HCT116 (cell line): ENCODE measurements around the gene THBS3. TPM values are rescaled to one million over a fixed set of nuclear protein-coding genes. Genes with fewer than 3 reads are reported as not detected.
"Not testable (repeated sequence)": the region's sequence is repeated elsewhere in the genome, so short reads cannot be mapped to it uniquely, and the experiment has no call there.

ENCODE experiments used
- ATAC-seq: fragments of 200-7000 bp; cut with Tn5 transposase; 2 replicates; pipeline ENCODE4 v1.9.1; 2020; ENCODE audit warnings: mild to moderate bottlenecking, moderate library complexity
- BruUV-seq: library from RNA; stranded (reverse); fragments of 400-500 nt; replicated peaks from 2 replicates; lab custom pipeline; 2021; lab: Mats Ljungman, UMichigan
- CTCF ChIA-PET: fragments of 300-600 bp; sonication (Branson Sonifier 250); formaldehyde crosslinking; loops from one replicate; lab custom pipeline; 2021; ENCODE audit warnings: antibody characterized with exemption; lab: Charles Lee
- POLR2A ChIA-PET: fragments of 300-600, 350-600 bp; sonication (Branson Sonifier 250); formaldehyde crosslinking; loops from one replicate; lab custom pipeline; 2021; ENCODE audit warnings: antibody characterized with exemption; lab: Charles Lee
- RAD21 ChIA-PET, 2 experiments: fragments of 300-600 bp; sonication (Branson Sonifier 250); formaldehyde crosslinking; loops; one replicate each; lab custom pipeline; 2023; ENCODE audit warnings: low total read pairs in 2 of 2; ENCODE audit not compliant: uncharacterized antibody in 2 of 2, unreplicated experiment in 2 of 2, low non-redundant PET in 1 of 2; lab: Charles Lee
- DNase-seq: peaks from one replicate; pipeline ENCODE4 v3.0.0-alpha.2; 2010; ENCODE audit warnings: low read depth, low spot score
- H2AFZ ChIP-seq: fragments of 200-600 bp; shearing (Covaris generic), sonication (generic); 2 replicates; pipeline ENCODE4 v1.6.1; 2017; ENCODE audit warnings: low read depth, mixed run types, mixed read lengths, antibody characterized with exemption, low read length; ENCODE audit not compliant: poor library complexity, severe bottlenecking
- H3K27ac ChIP-seq: 2 replicates; pipeline ENCODE4 v1.5.1; 2012; ENCODE audit warnings: low read depth, low read length
- H3K27me3 ChIP-seq: fragments of 200-600 bp; sonication (generic); 2 replicates; pipeline ENCODE4 v1.6.1; 2016; ENCODE audit warnings: mixed run types, low read length, mixed read lengths; ENCODE audit not compliant: insufficient read depth
- H3K36me3 ChIP-seq, 2 experiments: fragments of 200-500 bp in 1 of 2; fragments of 200-600 bp in 1 of 2; sonication (Bioruptor generic) in 1 of 2; sonication (generic) in 1 of 2; 2 replicates each; pipeline versions ENCODE4 v1.5.1 to v1.6.1; 2014 to 2016; ENCODE audit warnings: low read length in 2 of 2, inconsistent platforms in 1 of 2, mixed read lengths in 1 of 2, mixed run types in 1 of 2; ENCODE audit not compliant: insufficient read depth in 2 of 2, control insufficient read depth in 1 of 2
- H3K4me1 ChIP-seq, 2 experiments: fragments of 200-600 bp in 1 of 2; sonication (generic) in 1 of 2; 2 replicates each; pipeline versions ENCODE4 v1.5.1 to v1.6.1; 2012 to 2017; ENCODE audit warnings: low read length in 2 of 2, inconsistent platforms in 1 of 2, mild to moderate bottlenecking in 1 of 2, mixed read lengths in 1 of 2, mixed run types in 1 of 2, moderate library complexity in 1 of 2; ENCODE audit not compliant: insufficient read depth in 2 of 2, control insufficient read depth in 1 of 2
- H3K4me2 ChIP-seq: fragments of 200-600 bp; sonication (generic); 2 replicates; pipeline ENCODE4 v1.6.1; 2017; ENCODE audit warnings: mixed run types, low read length, mixed read lengths
- H3K4me3 ChIP-seq, 2 experiments: fragments of 200-600 bp in 1 of 2; sonication (generic) in 1 of 2; replicated peaks in 1 of 2; 2 replicates each; pipeline ENCODE4 v1.5.1; 2011 to 2016; ENCODE audit warnings: low read length in 2 of 2, control low read depth in 1 of 2, low read depth in 1 of 2, mild to moderate bottlenecking in 1 of 2, mixed read lengths in 1 of 2, mixed run types in 1 of 2
- H3K79me2 ChIP-seq: fragments of 200-600 bp; sonication (generic); 2 replicates; pipeline ENCODE4 v1.6.1; 2017; ENCODE audit warnings: mild to moderate bottlenecking, mixed run types, low read length, moderate library complexity, mixed read lengths; ENCODE audit not compliant: insufficient read depth
- H3K9ac ChIP-seq: fragments of 200-600 bp; sonication (generic); 2 replicates; pipeline ENCODE4 v1.6.1; 2016; ENCODE audit warnings: low read length, mixed read lengths
- H3K9me2 ChIP-seq: fragments of 200-600 bp; sonication (generic), shearing (Covaris generic); 2 replicates; pipeline ENCODE4 v1.6.1; 2017; ENCODE audit warnings: mixed run types, mild to moderate bottlenecking, moderate library complexity; ENCODE audit not compliant: insufficient read depth
- H3K9me3 ChIP-seq, 2 experiments: fragments of 200-500 bp in 1 of 2; fragments of 200-600 bp in 1 of 2; sonication (Bioruptor generic) in 1 of 2; sonication (generic) in 1 of 2; 2 replicates each; pipeline ENCODE4 v1.6.1; 2014 to 2017; ENCODE audit warnings: low read length in 2 of 2, mixed read lengths in 2 of 2, inconsistent platforms in 1 of 2, low read depth in 1 of 2, mild to moderate bottlenecking in 1 of 2, mixed run types in 1 of 2, moderate library complexity in 1 of 2; ENCODE audit not compliant: control insufficient read depth in 1 of 2, insufficient read depth in 1 of 2
- H4K20me1 ChIP-seq: fragments of 200-600 bp; sonication (generic), shearing (Covaris generic); 2 replicates; pipeline ENCODE4 v1.6.1; 2017; ENCODE audit warnings: mixed run types, mild to moderate bottlenecking, moderate library complexity; ENCODE audit not compliant: insufficient read depth
- CBX3 ChIP-seq: IDR thresholded peaks from 2 replicates; pipeline ENCODE4 v1.6.1; 2012; ENCODE audit warnings: low read depth
- CEBPB ChIP-seq: IDR thresholded peaks from 2 replicates; pipeline ENCODE4 v1.6.1; 2012; ENCODE audit warnings: low read depth
- EGR1 ChIP-seq: IDR thresholded peaks from 2 replicates; pipeline ENCODE4 v1.6.1; 2012; ENCODE audit warnings: low read depth
- JUND ChIP-seq: IDR thresholded peaks from 2 replicates; pipeline ENCODE4 v1.6.1; 2012
- SIN3A ChIP-seq: IDR thresholded peaks from 2 replicates; pipeline ENCODE4 v1.6.1; 2012; ENCODE audit warnings: low read depth
- SP1 ChIP-seq: IDR thresholded peaks from 2 replicates; pipeline ENCODE4 v1.6.1; 2012; ENCODE audit warnings: low read depth
- YY1 ChIP-seq: IDR thresholded peaks from 2 replicates; pipeline ENCODE4 v1.6.1; 2011; ENCODE audit warnings: low read length, low read depth, moderate library complexity, mild to moderate bottlenecking; ENCODE audit not compliant: insufficient replicate concordance; ENCODE audit errors: extremely low read depth
- intact Hi-C: fragments of 100-400 bp; cut with micrococcal nuclease; formaldehyde crosslinking; loops from 2 replicates; pipeline ENCODE4 v1.10.0; 2022
- total RNA-seq: library from RNA; stranded (reverse); gene quantifications from one replicate; pipeline ENCODE4 v1.2.1, GENCODE V29; 2021; ENCODE audit not compliant: unreplicated experiment

The THBS3 gene
- total RNA-seq, 1 experiment from 2014 or later: 15.9 TPM

DNA sequence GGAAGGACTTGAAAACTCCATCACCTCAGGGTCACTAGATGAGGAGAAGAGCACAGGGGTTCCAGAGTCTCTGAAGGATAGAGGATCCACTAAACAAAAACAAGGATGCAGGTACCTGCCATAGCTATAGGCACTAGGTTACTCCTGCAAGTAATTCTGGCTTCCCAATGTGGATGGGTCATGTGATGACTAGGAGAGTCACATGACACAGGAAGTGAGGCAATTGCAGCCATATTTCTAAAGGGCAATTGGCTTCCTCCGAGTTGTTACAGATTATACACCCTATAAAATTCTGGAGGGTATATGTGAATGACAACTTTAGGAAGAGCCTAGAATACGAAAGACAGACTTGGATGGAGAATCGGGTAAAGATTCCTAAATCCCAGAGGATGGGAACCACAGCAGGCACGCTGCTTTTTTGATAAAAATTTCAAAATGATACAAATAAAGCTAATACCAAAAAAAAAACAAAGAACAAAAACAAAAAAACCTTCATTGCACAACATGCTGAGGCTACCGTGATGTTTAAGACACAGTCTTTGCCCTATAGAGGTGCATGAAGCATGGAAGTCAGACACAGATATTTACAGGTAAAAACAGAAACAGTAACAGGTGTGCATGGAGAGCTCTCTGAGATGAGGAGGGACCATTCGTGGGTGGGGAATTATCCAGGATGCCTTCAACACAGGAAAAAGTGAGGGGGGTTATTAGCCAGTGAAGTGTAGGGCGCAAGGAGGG, 11.3 kb upstream of the THBS3 start:
- ChIA-PET RAD21 (no interaction called here), CTCF (interaction anchor here (0.8 to 1.7 kb wide), 5 partner anchors 11 to 46 kb away, joined by 3 to 8 read pairs (median 4); partner anchors contain the start of genes KRTCAP2, MTX1 and THBS3), POLR2A (interaction anchor here (0.8 to 1.5 kb wide), 3 partner anchors 10 to 25 kb away, joined by 3 to 4 read pairs (median 4); no protein-coding TSS in a partner anchor)
- intact Hi-C loops: no loop called here
- peak; percentile 62 for ATAC-seq
- Histone ChIP-seq H3K9me2 (no peaks in the 10 kb centered on the region), H3K9me3 (no peaks in the 10 kb centered on the region), H2AFZ (peak overlapping the region; percentile 95), H4K20me1 (no peaks in the 10 kb centered on the region), H3K79me2 (no peaks in the 10 kb centered on the region), H3K9ac (peak overlapping the region; percentile 14; the same call in 1 of the 2 replicates), H3K4me2 (peak overlapping the region; percentile 62), H3K4me3 (peak overlapping the region; percentile 8 to 45; a peak in 3 of 4 replicates), H3K4me1 (peaks cover 4 to 19% of the 10 kb centered on the region in 2 experiments; a peak in 3 of 4 replicates), H3K27ac (peak overlapping the region; percentile 28), H3K27me3 (no peaks in the 10 kb centered on the region), H3K36me3 (no peaks in the 10 kb centered on the region)
- TF ChIP-seq CEBPB (no peak), JUND (no peak), YY1 (peak; percentile 99), SIN3A (no peak), SP1 (no peak), EGR1 (peak; percentile 64), CBX3 (peak; percentile 45; the same call in 1 of the 2 replicates)
- peak; percentile 71 for DNase-seq
- no TSS peak for BruUV-seq

DNA sequence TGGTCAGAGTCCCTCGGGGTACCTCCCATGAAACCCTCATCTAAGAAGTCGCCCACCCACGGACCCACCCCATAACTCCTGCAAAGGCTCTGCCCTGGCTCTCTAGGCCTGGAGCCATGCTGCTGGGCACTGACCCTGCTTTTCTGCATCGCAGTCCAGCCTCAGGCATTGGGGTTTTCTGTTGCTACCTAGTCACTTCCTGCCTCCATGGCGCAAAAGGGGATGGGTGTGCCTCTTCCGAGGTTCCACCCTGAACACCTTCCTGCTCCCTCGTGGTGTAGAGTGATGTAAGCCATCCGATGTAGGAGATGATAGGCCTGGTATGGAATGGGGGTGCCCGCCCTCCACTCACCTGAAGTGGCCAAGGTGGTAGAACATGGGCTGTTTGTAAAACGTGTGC, 7.0 kb upstream of the THBS3 start:
- H4K20me1 ChIP-seq, H3K9me3 ChIP-seq, POLR2A ChIA-PET, RAD21 ChIA-PET, H3K9ac ChIP-seq, ATAC-seq, CTCF ChIA-PET, H3K9me2 ChIP-seq, intact Hi-C loops, H3K27me3 ChIP-seq, H3K4me3 ChIP-seq, BruUV-seq, H3K4me2 ChIP-seq, H3K36me3 ChIP-seq, H2AFZ ChIP-seq, H3K27ac ChIP-seq, H3K79me2 ChIP-seq, DNase-seq: not testable (repeated sequence)
- H3K4me1 ChIP-seq: peaks cover 12 to 20% of the 10 kb centered on the region in 2 experiments; a peak in 3 of 4 replicates

DNA sequence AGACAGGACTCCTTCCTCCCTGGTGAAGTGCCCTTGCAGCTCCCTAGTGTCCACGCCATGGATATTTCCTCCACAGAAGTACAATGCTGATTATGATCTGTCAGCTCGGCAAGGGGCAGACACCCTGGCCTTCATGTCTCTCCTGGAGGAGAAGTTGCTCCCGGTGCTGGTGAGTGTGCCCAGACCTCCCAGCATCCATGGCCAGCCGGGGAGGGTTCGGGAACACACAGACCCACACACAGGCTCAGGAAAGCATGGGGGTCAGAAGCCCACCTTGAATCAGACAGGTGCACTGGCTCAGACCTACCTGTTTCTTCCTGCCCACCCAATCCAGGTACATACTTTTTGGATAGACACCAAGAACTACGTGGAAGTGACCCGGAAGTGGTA, 4.3 kb upstream of the THBS3 start:
- DNase-seq, H4K20me1 ChIP-seq, H3K27ac ChIP-seq, H3K4me3 ChIP-seq, POLR2A ChIA-PET, H3K9me3 ChIP-seq, intact Hi-C loops, BruUV-seq, RAD21 ChIA-PET, H3K27me3 ChIP-seq, H3K9me2 ChIP-seq, H3K4me2 ChIP-seq, H3K9ac ChIP-seq, ATAC-seq, H3K36me3 ChIP-seq, H2AFZ ChIP-seq, CTCF ChIA-PET: not testable (repeated sequence)
- peaks cover 16% of the 10 kb centered on the region for H3K79me2 ChIP-seq
- peaks cover 19 to 27% of the 10 kb centered on the region in 2 experiments for H3K4me1 ChIP-seq
